Epithelial cell of proximal tubule (primary cell): Measurements from ENCODE around the gene DDRGK1. TPM values are rescaled to one million over a fixed set of nuclear protein-coding genes. Genes with fewer than 3 reads are reported as not detected.
"Not testable (repeated sequence)": the region's sequence is repeated elsewhere in the genome, so short reads cannot be mapped to it uniquely, and the experiment has no call there.

Experiments
- DNase-seq: peaks from one replicate; pipeline ENCODE4 v3.0.0-alpha.2; 2011; ENCODE audit warnings: low read depth
- H3K4me3 ChIP-seq: 2 replicates; pipeline ENCODE4 v1.5.1; 2011; ENCODE audit warnings: low read depth, mild to moderate bottlenecking, low read length
- total RNA-seq: library from RNA; depleted of rRNA; stranded (reverse); fragments of >200 nt; gene quantifications from 2 replicates; pipeline ENCODE4 v1.2.3, GENCODE V29; 2015
- TF ChIP-seq, protein P1 (sequence below): conservative IDR thresholded peaks from 2 replicates; pipeline ENCODE4 v1.5.1; 2012; ENCODE audit warnings: low read depth, mild to moderate bottlenecking, low read length

DDRGK1 gene
- total RNA-seq, 1 donor from 2014 or later = 63.5 TPM

- no peak for DNase-seq
- no peak overlapping the region for H3K4me3 ChIP-seq
- TF ChIP-seq, protein P1, sequence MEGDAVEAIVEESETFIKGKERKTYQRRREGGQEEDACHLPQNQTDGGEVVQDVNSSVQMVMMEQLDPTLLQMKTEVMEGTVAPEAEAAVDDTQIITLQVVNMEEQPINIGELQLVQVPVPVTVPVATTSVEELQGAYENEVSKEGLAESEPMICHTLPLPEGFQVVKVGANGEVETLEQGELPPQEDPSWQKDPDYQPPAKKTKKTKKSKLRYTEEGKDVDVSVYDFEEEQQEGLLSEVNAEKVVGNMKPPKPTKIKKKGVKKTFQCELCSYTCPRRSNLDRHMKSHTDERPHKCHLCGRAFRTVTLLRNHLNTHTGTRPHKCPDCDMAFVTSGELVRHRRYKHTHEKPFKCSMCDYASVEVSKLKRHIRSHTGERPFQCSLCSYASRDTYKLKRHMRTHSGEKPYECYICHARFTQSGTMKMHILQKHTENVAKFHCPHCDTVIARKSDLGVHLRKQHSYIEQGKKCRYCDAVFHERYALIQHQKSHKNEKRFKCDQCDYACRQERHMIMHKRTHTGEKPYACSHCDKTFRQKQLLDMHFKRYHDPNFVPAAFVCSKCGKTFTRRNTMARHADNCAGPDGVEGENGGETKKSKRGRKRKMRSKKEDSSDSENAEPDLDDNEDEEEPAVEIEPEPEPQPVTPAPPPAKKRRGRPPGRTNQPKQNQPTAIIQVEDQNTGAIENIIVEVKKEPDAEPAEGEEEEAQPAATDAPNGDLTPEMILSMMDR = no peak
These were observed 20.4 kb upstream of the DDRGK1 start for GRCh38 chr20:3224681-3225421.

- DNase-seq = no peak
- no peak overlapping the region for H3K4me3 ChIP-seq
- TF ChIP-seq, protein P1 = no peak
These were observed 19.7 kb upstream of the DDRGK1 start for GRCh38 chr20:3223994-3224680.

DNA sequence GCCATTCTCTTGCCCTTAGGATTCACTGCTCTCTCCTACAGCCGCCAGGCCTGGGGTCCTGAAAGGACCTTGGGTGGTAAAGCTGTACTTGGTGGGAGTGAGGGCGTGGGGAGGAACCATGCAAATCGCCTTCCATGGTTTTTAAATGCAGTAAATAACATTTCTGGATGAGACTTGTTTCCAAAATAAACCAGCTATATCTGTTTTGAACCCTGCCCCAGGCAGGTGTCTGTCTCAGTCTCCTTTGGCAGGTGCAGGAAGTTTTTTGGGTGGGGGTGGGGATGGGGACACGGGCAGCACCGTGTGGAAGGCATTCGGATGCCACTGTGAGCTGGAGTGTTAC, 19.1 kb upstream of the DDRGK1 start:
- no peak overlapping the region for H3K4me3 ChIP-seq
- no peak for DNase-seq
- TF ChIP-seq, protein P1 = no peak

DNA sequence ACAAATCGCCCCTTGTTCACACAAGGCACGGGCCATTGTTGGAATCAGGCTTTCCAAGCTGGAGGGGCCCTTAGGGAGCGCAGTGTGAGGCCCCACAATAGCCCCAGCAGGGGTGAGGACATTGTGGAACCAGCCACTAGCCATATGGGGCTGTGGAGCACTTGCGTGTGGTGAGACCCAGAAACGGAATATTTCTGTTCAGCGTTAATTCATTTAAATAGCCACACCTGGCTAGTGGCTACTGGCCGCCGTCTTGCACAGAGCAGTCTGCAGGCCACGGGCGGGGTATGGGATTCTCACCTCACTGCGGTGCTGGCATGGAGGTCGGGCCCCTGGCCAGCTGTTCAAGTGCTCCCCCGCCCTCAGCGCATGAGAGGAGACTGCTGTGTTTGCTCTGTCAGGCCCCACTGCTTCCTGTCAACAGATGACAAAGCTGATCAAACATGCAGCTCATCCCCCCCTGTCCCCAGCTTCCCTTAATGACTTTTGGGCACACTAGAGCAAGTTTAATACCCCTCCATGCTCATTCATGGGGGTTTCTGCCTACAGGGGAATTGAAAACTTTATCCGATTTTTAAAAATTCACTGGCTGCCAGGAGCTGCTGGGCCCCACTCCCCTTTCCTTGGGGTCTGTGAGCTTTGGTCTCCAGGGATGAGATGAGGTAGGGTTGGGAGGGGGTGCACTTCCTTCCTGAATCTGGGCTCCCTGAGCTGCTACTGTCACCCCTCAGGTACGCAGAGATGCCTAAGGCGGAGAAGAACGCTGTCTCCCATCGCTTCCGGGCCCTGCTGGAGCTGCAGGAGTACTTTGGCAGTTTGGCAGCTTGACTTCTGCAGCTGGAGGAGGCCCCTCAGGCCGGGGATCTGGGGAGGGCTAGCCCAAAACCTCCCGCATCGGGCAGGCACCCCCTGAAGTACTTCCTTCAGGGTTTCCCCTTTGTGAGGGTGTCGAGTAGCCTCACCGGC, 18.4 kb upstream of the DDRGK1 start:
- no peak for DNase-seq
- H3K4me3 ChIP-seq = no peak overlapping the region
- TF ChIP-seq, protein P1 = no peak

DNA sequence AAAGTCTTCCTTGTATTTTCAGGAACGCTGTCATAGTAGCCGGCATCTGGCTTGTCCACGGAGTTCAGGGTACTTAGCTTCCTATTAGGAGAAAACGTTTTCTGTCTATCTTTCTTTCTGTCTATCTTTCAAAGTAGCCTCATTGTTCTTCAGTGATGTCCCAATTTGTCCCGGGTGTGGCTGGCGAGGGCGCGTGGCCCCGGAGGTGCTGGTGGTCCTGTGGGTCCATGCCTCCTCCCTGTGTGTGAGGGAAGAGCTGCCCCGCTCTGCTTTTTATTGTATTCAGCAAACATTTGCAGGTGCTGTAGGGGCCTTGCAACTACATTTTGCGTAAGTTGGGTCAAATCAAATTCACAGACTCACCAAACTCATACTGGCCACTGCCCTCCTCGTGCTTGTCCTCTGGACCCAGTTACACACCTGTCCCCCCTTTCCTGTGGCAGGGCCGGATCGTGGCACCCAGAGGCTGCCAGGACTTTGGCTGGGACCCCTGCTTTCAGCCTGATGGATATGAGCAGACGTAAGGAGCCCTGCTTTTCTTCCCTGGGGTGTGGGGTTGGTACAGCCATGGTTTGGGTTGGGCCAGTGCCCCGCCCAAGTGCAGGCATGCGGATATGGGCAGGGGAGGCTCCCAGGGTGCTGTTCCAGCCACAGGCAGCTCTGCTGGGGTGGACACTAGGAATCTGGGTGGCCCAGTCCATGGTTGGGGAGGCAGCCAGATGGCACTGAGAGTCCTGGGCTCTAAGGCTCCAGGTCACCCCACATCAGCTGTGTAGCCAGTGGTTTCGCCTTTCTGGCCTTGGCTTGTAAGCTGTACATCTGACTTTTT, 17.1 kb upstream of the DDRGK1 start:
- TF ChIP-seq, protein P1 = no peak
- no peak overlapping the region for H3K4me3 ChIP-seq
- DNase-seq = no peak

- DNase-seq = no peak
- TF ChIP-seq, protein P1 = peak; percentile 82
- no peak overlapping the region for H3K4me3 ChIP-seq
These were observed 14.0 kb upstream of the DDRGK1 start for GRCh38 chr20:3218307-3218988.

- DNase-seq = not testable (repeated sequence)
These were observed 11.0 kb upstream of the DDRGK1 start for GRCh38 chr20:3215359-3215917.

More at GRCh38 chr20:3215359-3215917, 11.0 kb upstream of the DDRGK1 start:
- not testable (repeated sequence) for H3K4me3 ChIP-seq
